H9 (cell line): ENCODE results near the gene PLXNA2. TPM values are rescaled to one million over a fixed set of nuclear protein-coding genes. Genes with fewer than 3 reads are reported as not detected.

ENCODE experiments used
- DNase-seq: peaks from one replicate; pipeline ENCODE4 v3.0.0-alpha.2; 2017
- H2AFZ ChIP-seq: one replicate; pipeline ENCODE4 v1.6.1; 2013; ENCODE audit warnings: mild to moderate bottlenecking, low read length, control low read depth, moderate library complexity
- H2AK5ac ChIP-seq: 2 replicates; pipeline ENCODE4 v1.6.1; 2013; ENCODE audit warnings: low read length, control low read depth, mixed read lengths; ENCODE audit not compliant: insufficient read length
- H2BK120ac ChIP-seq: one replicate; pipeline ENCODE4 v1.6.1; 2013; ENCODE audit warnings: low read depth, mild to moderate bottlenecking, low read length, control low read depth, inconsistent platforms; ENCODE audit not compliant: poor library complexity, severe bottlenecking
- H2BK12ac ChIP-seq: 2 replicates; pipeline ENCODE4 v1.6.1; 2013; ENCODE audit warnings: low read length, control low read depth, mixed read lengths, low read depth; ENCODE audit not compliant: insufficient read length
- H2BK15ac ChIP-seq: 2 replicates; pipeline ENCODE4 v1.6.1; 2013; ENCODE audit warnings: low read depth, low read length, control low read depth
- H2BK20ac ChIP-seq: one replicate; pipeline ENCODE4 v1.6.1; 2013; ENCODE audit warnings: low read depth, mild to moderate bottlenecking, low read length, control low read depth, inconsistent platforms; ENCODE audit not compliant: poor library complexity, severe bottlenecking
- H2BK5ac ChIP-seq: 2 replicates; pipeline ENCODE4 v1.6.1; 2013; ENCODE audit warnings: low read length, control low read depth, mixed read lengths; ENCODE audit not compliant: insufficient read length
- H3K14ac ChIP-seq: 2 replicates; pipeline ENCODE4 v1.6.1; 2013; ENCODE audit warnings: low read length, control low read depth; ENCODE audit not compliant: insufficient read depth
- H3K18ac ChIP-seq: 2 replicates; pipeline ENCODE4 v1.6.1; 2013; ENCODE audit warnings: low read depth, mild to moderate bottlenecking, mixed read lengths, low read length, control low read depth; ENCODE audit not compliant: insufficient read length
- H3K23ac ChIP-seq: 2 replicates; pipeline ENCODE4 v1.6.1; 2013; ENCODE audit warnings: low read length, control low read depth, mixed read lengths, low read depth; ENCODE audit not compliant: insufficient read length
- H3K23me2 ChIP-seq: 2 replicates; pipeline ENCODE4 v1.6.1; 2013; ENCODE audit warnings: low read depth, mild to moderate bottlenecking, mixed read lengths, low read length, control low read depth; ENCODE audit not compliant: insufficient read length, poor library complexity, severe bottlenecking
- H3K27ac ChIP-seq: 2 replicates; pipeline ENCODE4 v1.5.1; 2013; ENCODE audit warnings: low read length, control low read depth, mixed read lengths, low read depth; ENCODE audit not compliant: insufficient read length
- H3K27me3 ChIP-seq: 2 replicates; pipeline ENCODE4 v1.6.1; 2013; ENCODE audit warnings: low read length, control low read depth, inconsistent platforms; ENCODE audit not compliant: insufficient read depth
- H3K4ac ChIP-seq: 2 replicates; pipeline ENCODE4 v1.6.1; 2013; ENCODE audit warnings: low read depth, mild to moderate bottlenecking, control low read depth, inconsistent platforms, low read length, moderate library complexity
- H3K4me1 ChIP-seq: 2 replicates; pipeline ENCODE4 v1.6.1; 2013; ENCODE audit warnings: low read length, control low read depth, inconsistent platforms; ENCODE audit not compliant: insufficient read depth
- H3K4me2 ChIP-seq: 2 replicates; pipeline ENCODE4 v1.6.1; 2013; ENCODE audit warnings: low read length, control low read depth, mixed read lengths; ENCODE audit not compliant: insufficient read length, insufficient read depth
- H3K56ac ChIP-seq: 2 replicates; pipeline ENCODE4 v1.6.1; 2013; ENCODE audit warnings: low read depth, mild to moderate bottlenecking, mixed read lengths, low read length, control low read depth; ENCODE audit not compliant: insufficient read length
- H3K79me1 ChIP-seq: 2 replicates; pipeline ENCODE4 v1.6.1; 2013; ENCODE audit warnings: low read depth, mild to moderate bottlenecking, moderate library complexity, low read length, control low read depth, inconsistent platforms; ENCODE audit not compliant: insufficient read depth, poor library complexity, severe bottlenecking
- H3K79me2 ChIP-seq: 2 replicates; pipeline ENCODE4 v1.6.1; 2013; ENCODE audit warnings: low read length, control low read depth, inconsistent platforms; ENCODE audit not compliant: insufficient read depth
- H3K9ac ChIP-seq: 2 replicates; pipeline ENCODE4 v1.6.1; 2013; ENCODE audit warnings: low read length, control low read depth, mixed read lengths; ENCODE audit not compliant: insufficient read length; ENCODE audit errors: extremely low read depth
- H3K9me3 ChIP-seq: one replicate; pipeline ENCODE4 v1.6.1; 2013; ENCODE audit warnings: low read depth, low read length, inconsistent platforms; ENCODE audit not compliant: control insufficient read depth
- H3T11ph ChIP-seq: one replicate; pipeline ENCODE4 v1.6.1; 2013; ENCODE audit warnings: mild to moderate bottlenecking, low read length, control low read depth, inconsistent platforms
- H4K20me1 ChIP-seq: one replicate; pipeline ENCODE4 v1.6.1; 2013; ENCODE audit not compliant: control insufficient read depth, insufficient read length, insufficient read depth
- H4K5ac ChIP-seq: 2 replicates; pipeline ENCODE4 v1.6.1; 2013; ENCODE audit warnings: low read depth, mild to moderate bottlenecking, mixed read lengths, low read length, control low read depth; ENCODE audit not compliant: insufficient read length
- H4K8ac ChIP-seq: replicated peaks from 2 replicates; pipeline ENCODE4 v1.6.1; 2013; ENCODE audit warnings: low read length, control low read depth, mixed read lengths, low read depth; ENCODE audit not compliant: insufficient read length
- H4K91ac ChIP-seq: 2 replicates; pipeline ENCODE4 v1.6.1; 2013; ENCODE audit warnings: low read depth, mild to moderate bottlenecking, moderate library complexity, mixed read lengths, low read length, control low read depth; ENCODE audit not compliant: insufficient read length
- H3K27ac Mint-ChIP-seq, 3 experiments: 2 replicates in 2 of 3; 3 replicates in 1 of 3; pipeline ENCODE4 v1.8.0; 2020 to 2021; ENCODE audit warnings: mixed read lengths in 3 of 3, mild to moderate bottlenecking in 1 of 3, moderate library complexity in 1 of 3
- H3K27me3 Mint-ChIP-seq: 2 replicates; pipeline ENCODE4 v1.8.0; 2021; ENCODE audit warnings: low read depth, mild to moderate bottlenecking, moderate library complexity, mixed read lengths
- H3K36me3 Mint-ChIP-seq, 3 experiments: 2 replicates in 2 of 3; 3 replicates in 1 of 3; pipeline ENCODE4 v1.8.0; 2020 to 2021; ENCODE audit warnings: low read depth in 3 of 3, mixed read lengths in 3 of 3; ENCODE audit not compliant: insufficient read depth in 1 of 3
- H3K4me1 Mint-ChIP-seq, 2 experiments: 2 replicates each; pipeline ENCODE4 v1.8.0; 2020; ENCODE audit warnings: mixed read lengths in 2 of 2
- H3K4me3 Mint-ChIP-seq, 2 experiments: 2 replicates in 1 of 2; 3 replicates in 1 of 2; pipeline ENCODE4 v1.8.0; 2020 to 2021; ENCODE audit warnings: mild to moderate bottlenecking in 2 of 2, mixed read lengths in 2 of 2, moderate library complexity in 1 of 2
- H3K9me3 Mint-ChIP-seq, 2 experiments: 2 replicates in 1 of 2; 3 replicates in 1 of 2; pipeline ENCODE4 v1.8.0; 2020; ENCODE audit warnings: mild to moderate bottlenecking in 2 of 2, mixed read lengths in 2 of 2, moderate library complexity in 1 of 2
- WGBS: extraction: QIAGEN DNeasy Blood & Tissue Kit; methylation state at CpG from one replicate; pipeline ENCODE4 v1.1.7; 2013; ENCODE audit warnings: missing lambda C conversion rate, low lambda C conversion rate, mixed read lengths; ENCODE audit not compliant: insufficient read length; ENCODE audit errors: extremely low coverage; 5-methylcytosine and 5-hydroxymethylcytosine counted together
- total RNA-seq: library from RNA; stranded (reverse); gene quantifications from 2 replicates; pipeline ENCODE4 v1.2.1, GENCODE V29; 2021
- TF ChIP-seq, protein P1 (sequence below): fragments of 200-600 bp; sonication (generic); conservative IDR thresholded peaks from 3 replicates; pipeline ENCODE4 v1.8.0; 2021; ENCODE audit warnings: antibody characterized with exemption, mild to moderate bottlenecking

Gene PLXNA2
- total RNA-seq, 1 experiment from 2014 or later: 0.57 TPM

DNA sequence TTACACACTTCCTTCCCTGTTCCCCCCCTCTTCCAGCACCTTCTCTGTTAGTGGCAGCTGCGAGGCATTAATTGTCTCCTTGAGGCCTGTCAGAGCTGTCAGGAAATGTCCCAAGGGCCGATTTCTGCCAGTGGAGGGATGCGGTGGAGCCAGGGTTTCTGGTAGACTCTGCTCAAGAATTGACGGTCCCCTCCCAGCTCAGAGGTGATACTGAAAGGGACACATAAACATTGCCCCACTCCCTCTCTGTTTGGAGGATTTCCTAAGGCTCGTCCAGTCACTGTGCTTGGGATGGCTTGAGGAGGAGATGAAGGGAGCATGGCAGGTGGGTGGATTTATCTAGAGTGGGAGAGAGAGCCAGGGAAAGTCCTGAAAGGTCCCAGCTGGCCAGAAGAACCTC, 271.8 kb downstream of the PLXNA2 start:
- Histone ChIP-seq H3K79me2 (no peaks in the 10 kb centered on the region), H2BK15ac (no peak overlapping the region), H2BK5ac (no peak overlapping the region), H4K20me1 (no peaks in the 10 kb centered on the region), H3K4me1 (no peaks in the 10 kb centered on the region), H3K18ac (no peak overlapping the region), H2AFZ (no peak overlapping the region), H3K4me2 (no peak overlapping the region), H3K23ac (no peak overlapping the region), H3K23me2 (no peaks in the 10 kb centered on the region), H2AK5ac (no peak overlapping the region), H3K56ac (no peak overlapping the region), H4K91ac (no peak overlapping the region), H3K4ac (no peak overlapping the region), H2BK120ac (no peak overlapping the region), H2BK20ac (no peak overlapping the region), H3K9me3 (no peaks in the 10 kb centered on the region), H4K8ac (no peak overlapping the region), H4K5ac (no peak overlapping the region), H3K14ac (no peak overlapping the region), H2BK12ac (no peak overlapping the region), H3K27ac (no peak overlapping the region), H3K27me3 (no peaks in the 10 kb centered on the region), H3K79me1 (no peaks in the 10 kb centered on the region), H3T11ph (no peak overlapping the region), H3K9ac (no peak overlapping the region)
- H3K9me3 Mint-ChIP-seq: no peaks in the 10 kb centered on the region
- DNase-seq: no peak
- no peaks in the 10 kb centered on the region for H3K4me1 Mint-ChIP-seq
- TF ChIP-seq, protein P1, sequence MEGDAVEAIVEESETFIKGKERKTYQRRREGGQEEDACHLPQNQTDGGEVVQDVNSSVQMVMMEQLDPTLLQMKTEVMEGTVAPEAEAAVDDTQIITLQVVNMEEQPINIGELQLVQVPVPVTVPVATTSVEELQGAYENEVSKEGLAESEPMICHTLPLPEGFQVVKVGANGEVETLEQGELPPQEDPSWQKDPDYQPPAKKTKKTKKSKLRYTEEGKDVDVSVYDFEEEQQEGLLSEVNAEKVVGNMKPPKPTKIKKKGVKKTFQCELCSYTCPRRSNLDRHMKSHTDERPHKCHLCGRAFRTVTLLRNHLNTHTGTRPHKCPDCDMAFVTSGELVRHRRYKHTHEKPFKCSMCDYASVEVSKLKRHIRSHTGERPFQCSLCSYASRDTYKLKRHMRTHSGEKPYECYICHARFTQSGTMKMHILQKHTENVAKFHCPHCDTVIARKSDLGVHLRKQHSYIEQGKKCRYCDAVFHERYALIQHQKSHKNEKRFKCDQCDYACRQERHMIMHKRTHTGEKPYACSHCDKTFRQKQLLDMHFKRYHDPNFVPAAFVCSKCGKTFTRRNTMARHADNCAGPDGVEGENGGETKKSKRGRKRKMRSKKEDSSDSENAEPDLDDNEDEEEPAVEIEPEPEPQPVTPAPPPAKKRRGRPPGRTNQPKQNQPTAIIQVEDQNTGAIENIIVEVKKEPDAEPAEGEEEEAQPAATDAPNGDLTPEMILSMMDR: no peak
- H3K27ac Mint-ChIP-seq: no peak overlapping the region; a peak in 1 of 7 replicates
- no peaks in the 10 kb centered on the region for H3K36me3 Mint-ChIP-seq
- no CpG with 5 or more reads among the region's 5 CpGs for WGBS
- H3K4me3 Mint-ChIP-seq: no peak overlapping the region
- peaks cover 17% of the 10 kb centered on the region for H3K27me3 Mint-ChIP-seq
